Tibial artery (tissue), 4 donors: ENCODE measurements around the gene LRRC37B.
"Not testable (repeated sequence)": the region's sequence is repeated elsewhere in the genome, so short reads cannot be mapped to it uniquely, and the experiment has no call there.

Experiments
- DNase-seq, 2 donors: peaks; one replicate each; pipeline ENCODE4 v3.0.0-alpha.2; 2019
- H3K27ac ChIP-seq, 2 donors: fragments of 200-600 bp; sonication (generic) in 1 of 2; 1 replicate in 1 of 2; 2 replicates in 1 of 2; pipeline ENCODE4 v1.5.1; 2018 to 2019; ENCODE audit warnings: mild to moderate bottlenecking in 1 of 2
- H3K27me3 ChIP-seq, 2 donors: fragments of 200-600 bp; sonication (generic) in 1 of 2; one replicate each; pipeline versions ENCODE4 v1.5.1 to v1.6.0; 2016 to 2019
- H3K36me3 ChIP-seq, 3 donors: fragments of 200-600 bp; sonication (generic) in 2 of 3; one replicate each; pipeline ENCODE4 v1.5.1; 2016 to 2019; ENCODE audit warnings: mild to moderate bottlenecking in 2 of 3
- H3K4me1 ChIP-seq, 4 donors: fragments of 200-600 bp; sonication (generic) in 2 of 4; 1 replicate in 3 of 4; 2 replicates in 1 of 4; pipeline ENCODE4 v1.5.1; 2016 to 2019
- H3K4me3 ChIP-seq, 2 donors: fragments of 200-600 bp; sonication (generic) in 1 of 2; 1 replicate in 1 of 2; 2 replicates in 1 of 2; pipeline ENCODE4 v1.5.1; 2018 to 2019; ENCODE audit warnings: mild to moderate bottlenecking in 2 of 2
- H3K9me3 ChIP-seq, 3 donors: fragments of 200-600 bp; sonication (generic) in 1 of 3; one replicate each; pipeline ENCODE4 v1.5.1; 2016 to 2019
- intact Hi-C: fragments of 100-400 bp; cut with DNase I; formaldehyde crosslinking; loops from one replicate; pipeline ENCODE4 v1.15.0; 2023; ENCODE audit warnings: low total_unique reads

The LRRC37B gene

DNA sequence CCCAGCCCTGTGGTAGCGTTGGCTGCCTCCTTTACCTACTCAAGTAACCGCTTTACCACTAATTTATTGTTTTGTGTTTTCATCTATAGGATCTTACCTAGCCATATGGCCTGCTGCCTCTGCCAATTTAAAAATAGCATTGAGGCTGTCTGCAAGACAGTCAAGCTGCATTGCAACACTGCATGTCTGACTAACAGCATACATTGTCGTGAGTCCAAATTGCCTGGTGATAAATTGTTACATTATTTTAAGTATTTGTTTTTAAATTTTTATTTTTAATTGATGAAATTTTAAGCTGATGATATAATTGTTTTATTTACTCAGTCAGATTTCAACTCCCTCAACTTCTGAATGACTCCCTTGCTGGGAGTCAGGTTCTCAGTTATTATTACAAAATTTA is 38.4 kb downstream of the LRRC37B start:
- DNase-seq, intact Hi-C loops, H3K27me3 ChIP-seq, H3K4me1 ChIP-seq, H3K9me3 ChIP-seq, H3K4me3 ChIP-seq, H3K27ac ChIP-seq: not testable (repeated sequence)
- peaks cover 6 to 30% (median 16%) of the 10 kb centered on the region in 3 donors for H3K36me3 ChIP-seq

DNA sequence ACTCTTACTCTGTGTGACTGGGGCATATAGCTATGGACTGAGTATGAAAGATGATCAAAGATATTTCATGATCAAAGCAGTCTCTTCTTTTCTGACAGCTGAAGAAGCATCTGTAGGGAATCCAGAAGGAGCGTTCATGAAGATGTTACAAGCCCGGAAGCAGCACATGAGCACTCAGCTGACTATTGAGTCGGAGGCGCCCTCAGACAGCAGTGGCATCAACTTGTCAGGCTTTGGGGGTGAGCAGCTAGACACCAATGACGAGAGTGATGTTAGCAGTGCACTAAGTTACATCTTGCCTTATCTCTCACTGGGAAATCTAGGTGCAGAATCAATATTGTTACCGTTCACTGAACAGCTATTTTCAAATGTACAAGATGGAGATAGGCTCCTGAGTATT is 40.5 kb downstream of the LRRC37B start:
- H3K4me1 ChIP-seq, H3K4me3 ChIP-seq, DNase-seq, H3K27ac ChIP-seq, intact Hi-C loops, H3K27me3 ChIP-seq, H3K9me3 ChIP-seq: not testable (repeated sequence)
- peaks cover 0 to 25% (median 4%) of the 10 kb centered on the region in 3 donors for H3K36me3 ChIP-seq

DNA sequence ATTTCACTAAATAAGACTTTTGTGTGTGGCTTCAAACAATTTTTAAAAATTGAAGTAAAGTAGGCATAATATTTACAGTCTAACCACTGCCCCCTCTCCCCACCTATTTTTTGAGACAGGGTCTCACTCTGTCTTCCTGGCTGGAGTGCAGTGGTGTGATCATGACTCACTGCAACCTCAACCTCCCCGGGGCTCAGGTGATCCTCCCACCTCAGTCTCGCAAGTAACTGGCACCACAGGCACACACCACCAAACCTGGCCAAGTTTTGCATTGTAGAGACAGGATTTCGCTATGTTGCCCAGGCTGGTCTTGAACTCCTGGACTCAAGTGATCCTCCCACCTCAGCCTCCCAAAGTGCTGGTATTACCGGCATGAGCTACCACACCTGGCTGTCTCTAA is 47.8 kb downstream of the LRRC37B start:
- H3K4me1 ChIP-seq, H3K27me3 ChIP-seq, H3K9me3 ChIP-seq, DNase-seq, H3K4me3 ChIP-seq, H3K36me3 ChIP-seq, H3K27ac ChIP-seq, intact Hi-C loops: not testable (repeated sequence)

DNA sequence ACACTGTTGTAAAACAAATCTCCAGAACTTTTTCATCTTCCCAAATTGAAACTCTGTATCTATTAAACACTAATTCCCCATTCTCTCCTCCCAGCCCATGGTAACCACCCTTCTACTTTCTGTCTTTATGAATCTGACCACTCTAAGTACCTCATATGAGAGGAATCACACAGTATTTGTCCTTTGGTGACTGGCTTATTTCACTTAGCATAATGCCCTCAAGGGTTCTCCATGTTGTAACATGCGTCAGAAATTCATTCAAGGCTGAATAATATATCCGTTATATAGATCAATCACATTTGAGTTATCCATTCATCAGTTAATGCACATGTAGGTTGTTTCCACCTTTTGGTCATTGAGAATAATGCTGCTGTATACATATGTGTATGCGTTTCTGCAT is 48.2 kb downstream of the LRRC37B start:
- H3K9me3 ChIP-seq, H3K27ac ChIP-seq, intact Hi-C loops: not testable (repeated sequence)

DNA sequence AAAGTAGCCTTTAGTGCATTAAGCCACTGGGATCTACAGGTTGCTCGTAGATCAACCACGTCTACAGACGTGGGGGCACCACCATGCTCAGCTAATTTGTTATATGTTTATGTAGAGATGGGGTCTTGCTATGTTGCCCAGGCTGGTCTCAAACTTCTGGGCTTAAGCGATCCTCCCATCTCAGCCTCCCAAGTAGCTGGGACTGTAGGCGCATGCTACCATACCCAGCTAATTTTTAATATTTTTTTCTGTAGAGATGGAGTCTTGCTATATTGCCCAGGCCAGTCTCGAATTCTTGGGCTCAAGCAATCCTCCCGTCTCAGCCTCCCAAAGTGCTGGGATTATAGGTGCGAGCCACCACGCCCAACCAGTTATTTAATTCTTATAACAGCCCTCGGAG is 49.3 kb downstream of the LRRC37B start:
- H3K4me3 ChIP-seq, H3K4me1 ChIP-seq, DNase-seq, H3K27me3 ChIP-seq, intact Hi-C loops, H3K27ac ChIP-seq, H3K9me3 ChIP-seq, H3K36me3 ChIP-seq: not testable (repeated sequence)

More for the DNA sequence above, 48.2 kb downstream of the LRRC37B start:
- not testable (repeated sequence) for H3K4me3 ChIP-seq, H3K27me3 ChIP-seq, DNase-seq, H3K36me3 ChIP-seq, H3K4me1 ChIP-seq

DNA sequence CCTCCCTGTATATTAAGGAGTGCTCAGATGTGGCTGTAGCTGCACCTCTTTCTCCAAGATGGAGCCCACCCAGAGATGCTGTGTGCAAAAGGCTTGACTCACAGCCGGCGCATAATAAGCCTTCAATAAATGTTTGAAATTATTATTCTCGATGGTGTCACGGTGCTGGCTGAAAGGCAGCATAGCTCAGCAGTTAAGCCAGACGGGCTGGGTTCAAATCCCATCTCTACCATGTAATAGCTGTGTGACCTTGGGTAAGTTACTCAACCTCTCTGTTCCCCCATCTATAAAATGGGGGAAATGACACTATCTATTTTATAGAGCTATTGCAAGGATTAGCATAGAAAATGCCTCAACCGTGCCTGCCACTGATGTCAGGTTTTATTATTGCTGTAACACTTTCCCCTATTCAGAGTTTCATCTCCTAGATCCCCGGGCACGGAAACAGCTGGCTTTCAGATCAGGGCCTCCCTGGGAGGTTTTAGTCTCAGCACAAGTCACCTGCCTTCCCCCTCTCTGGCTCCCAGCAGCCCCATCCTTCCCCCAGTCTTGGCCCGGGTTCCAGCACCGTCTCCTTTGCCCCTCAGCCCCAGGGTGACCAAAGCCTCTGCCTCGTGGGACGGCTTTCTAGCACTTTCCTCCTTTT is 50.4 kb downstream of the LRRC37B start:
- not testable (repeated sequence) for H3K4me1 ChIP-seq, H3K4me3 ChIP-seq

DNA sequence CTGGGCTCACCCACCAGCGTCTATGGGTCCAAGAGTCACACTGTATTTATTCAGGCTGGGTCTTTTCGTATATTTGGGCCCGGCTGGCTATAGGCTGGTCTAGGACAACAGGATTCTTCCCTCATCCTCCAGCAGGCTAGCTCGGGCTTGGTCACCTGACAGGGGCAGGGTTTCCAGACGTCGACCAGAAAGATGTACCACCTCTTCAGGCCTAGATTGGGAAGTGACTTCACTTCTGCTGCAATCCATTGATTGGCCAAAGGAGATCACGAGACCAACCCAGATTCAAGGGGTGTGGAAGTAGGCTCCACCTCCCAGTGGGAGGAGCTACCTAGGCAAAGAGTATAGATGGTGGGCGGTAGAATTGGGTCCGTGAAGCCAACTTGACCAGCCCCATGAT is 53.5 kb downstream of the LRRC37B start:
- H3K4me3 ChIP-seq, H3K27ac ChIP-seq, intact Hi-C loops, H3K36me3 ChIP-seq, DNase-seq, H3K27me3 ChIP-seq, H3K9me3 ChIP-seq, H3K4me1 ChIP-seq: not testable (repeated sequence)

More for the DNA sequence above, 50.4 kb downstream of the LRRC37B start:
- DNase-seq, H3K36me3 ChIP-seq, H3K27ac ChIP-seq, H3K9me3 ChIP-seq, H3K27me3 ChIP-seq, intact Hi-C loops: not testable (repeated sequence)

DNA sequence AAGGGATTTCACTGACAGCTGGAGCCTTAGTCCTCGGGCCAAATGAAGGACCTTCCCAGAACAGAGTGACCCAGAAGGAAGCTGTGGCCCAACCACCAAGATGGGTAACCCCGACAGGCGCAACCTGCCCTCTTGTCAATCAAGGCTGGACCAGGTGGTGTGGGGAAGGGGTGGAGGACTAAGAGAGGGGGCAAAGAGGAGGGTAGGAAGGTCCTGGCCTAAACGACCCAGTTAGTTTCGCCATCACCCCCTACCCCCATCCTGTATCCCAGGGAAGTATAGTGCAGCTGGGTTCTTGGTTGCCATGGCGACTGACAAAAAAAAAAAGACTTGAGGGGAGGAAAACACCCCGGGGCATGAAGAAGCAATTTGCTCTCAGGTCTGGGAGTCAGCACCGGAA is 54.7 kb downstream of the LRRC37B start:
- DNase-seq, H3K4me3 ChIP-seq, H3K27ac ChIP-seq, intact Hi-C loops, H3K9me3 ChIP-seq, H3K27me3 ChIP-seq, H3K4me1 ChIP-seq, H3K36me3 ChIP-seq: not testable (repeated sequence)

DNA sequence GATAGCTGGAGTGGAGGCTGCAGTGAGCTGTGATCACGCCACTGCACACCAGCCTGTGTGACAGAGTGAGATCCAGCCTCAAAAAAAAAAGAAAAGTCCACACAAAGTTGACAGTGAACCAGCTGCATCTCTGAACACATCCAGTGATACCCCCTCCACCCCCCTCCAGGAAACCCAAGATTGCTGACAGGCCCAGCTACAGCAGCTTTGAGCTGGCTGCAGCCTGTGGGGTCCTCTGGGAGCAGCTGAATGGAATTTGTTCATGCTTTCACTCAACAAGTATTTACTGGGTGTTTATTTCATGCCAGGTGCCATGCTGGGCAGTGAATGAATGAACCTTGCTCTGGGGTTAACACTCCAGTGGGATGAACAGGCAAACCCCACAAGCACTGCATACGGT is 56.9 kb downstream of the LRRC37B start:
- H3K36me3 ChIP-seq, H3K4me3 ChIP-seq, H3K27ac ChIP-seq, intact Hi-C loops, DNase-seq, H3K4me1 ChIP-seq, H3K27me3 ChIP-seq, H3K9me3 ChIP-seq: not testable (repeated sequence)

DNA sequence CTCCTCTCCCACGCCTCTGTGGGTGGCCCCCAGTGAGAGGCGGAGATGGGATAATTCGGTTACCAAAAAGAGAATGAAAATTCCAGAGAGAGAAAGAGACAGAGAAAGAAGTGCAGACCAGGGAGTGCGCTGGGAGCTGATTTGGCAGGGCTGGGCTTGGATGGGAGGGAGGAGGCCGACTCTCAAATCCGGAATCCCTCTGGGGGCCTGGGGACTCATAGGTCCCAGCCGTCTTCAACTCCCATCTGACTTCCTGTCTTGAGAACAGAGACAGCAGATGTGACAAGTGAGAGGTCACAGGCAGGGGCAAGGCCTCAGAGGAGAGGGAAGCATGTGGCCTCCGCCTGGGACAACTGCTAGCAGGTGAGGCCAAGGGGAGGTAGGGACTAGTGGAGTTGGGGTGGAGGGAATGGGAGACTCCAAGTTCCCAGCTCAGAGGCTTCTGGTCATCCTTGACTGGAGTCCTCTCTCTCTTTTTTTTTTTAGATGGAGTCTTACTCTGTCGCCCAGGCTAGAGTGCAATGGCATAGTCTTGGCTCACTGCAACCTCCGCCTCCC is 59.0 kb downstream of the LRRC37B start:
- H3K4me1 ChIP-seq, DNase-seq, intact Hi-C loops: not testable (repeated sequence)

More for the DNA sequence above, 59.0 kb downstream of the LRRC37B start:
- not testable (repeated sequence) for H3K4me3 ChIP-seq, H3K27me3 ChIP-seq, H3K27ac ChIP-seq, H3K36me3 ChIP-seq, H3K9me3 ChIP-seq
